ENCODE results near the gene AHRR.
A peak's percentile ranks its signal among the peaks of the same experiment; 100 is the strongest.

AHRR gene

GRCh38 chr5:364497-364896, 43.0 kb downstream of the AHRR start:
- H4K91ac ChIP-seq (ENCODE audit: low read depth, low read length), result no peak overlapping the region
- H3K79me2 ChIP-seq (ENCODE audit: control insufficient read depth, insufficient read depth, low read length, poor library complexity), result no peaks in the 10 kb centered on the region
- no peaks in the 10 kb centered on the region for H3K79me1 ChIP-seq (ENCODE audit: low read length)
- H3K27me3 ChIP-seq (ENCODE audit: insufficient read depth, low read length), result no peaks in the 10 kb centered on the region
- WGBS (ENCODE audit: extremely low coverage, insufficient coverage, insufficient read length), result no CpG with 5 or more reads among the region's 1 CpG
- DNase-seq, result no peak
- no peak overlapping the region for H3K4me2 ChIP-seq (ENCODE audit: low read length)
- H4K12ac ChIP-seq (ENCODE audit: low read depth, low read length), result no peak overlapping the region
- H3K4me1 ChIP-seq (ENCODE audit: control insufficient read depth in 1 of 2, insufficient read depth in 2 of 2, low read length in 2 of 2), result no peaks in the 10 kb centered on the region
- H2BK5ac ChIP-seq (ENCODE audit: low read depth, low read length, poor library complexity), result no peak overlapping the region
- no peak overlapping the region for H4K8ac ChIP-seq (ENCODE audit: low read depth, low read length)
- H3K14ac ChIP-seq (ENCODE audit: low read length), result no peak overlapping the region
- H2BK12ac ChIP-seq (ENCODE audit: low read length), result no peak overlapping the region
- H3K4ac ChIP-seq (ENCODE audit: low read depth, low read length), result no peak overlapping the region
- no peaks in the 10 kb centered on the region for H3K9me3 ChIP-seq (ENCODE audit: insufficient read depth, low read depth, low read length)
- no peaks in the 10 kb centered on the region for H3K36me3 ChIP-seq (ENCODE audit: control insufficient read depth in 1 of 2, insufficient read depth in 2 of 2, low read length in 2 of 2)
- H2AK5ac ChIP-seq (ENCODE audit: low read length), result no peak overlapping the region
- no peak overlapping the region for H2BK120ac ChIP-seq (ENCODE audit: insufficient read depth, low read length, poor library complexity)
- no peak overlapping the region for H3K23ac ChIP-seq (ENCODE audit: low read length)
- no peak overlapping the region for H3K4me3 ChIP-seq (ENCODE audit: low read depth, low read length)
- H3K9ac ChIP-seq (ENCODE audit: low read length), result no peak overlapping the region
- no peak overlapping the region for H2AFZ ChIP-seq (ENCODE audit: insufficient read depth, low read length, poor library complexity)
- H3K18ac ChIP-seq (ENCODE audit: low read length), result no peak overlapping the region
- no peak overlapping the region for H3K27ac ChIP-seq (ENCODE audit: low read depth, low read length)

GRCh38 chr5:366541-367357, 45.2 kb downstream of the AHRR start:
- Histone ChIP-seq H3K4ac (ENCODE audit: low read depth, low read length) (no peak overlapping the region), H2BK12ac (ENCODE audit: low read length) (no peak overlapping the region), H3K23ac (ENCODE audit: low read length) (no peak overlapping the region), H3K4me2 (ENCODE audit: low read length) (no peak overlapping the region), H3K36me3 (ENCODE audit: control insufficient read depth in 1 of 2, insufficient read depth in 2 of 2, low read length in 2 of 2) (no peaks in the 10 kb centered on the region), H2AFZ (ENCODE audit: insufficient read depth, low read length, poor library complexity) (no peak overlapping the region), H4K12ac (ENCODE audit: low read depth, low read length) (no peak overlapping the region), H2BK120ac (ENCODE audit: insufficient read depth, low read length, poor library complexity) (no peak overlapping the region), H3K18ac (ENCODE audit: low read length) (no peak overlapping the region), H3K14ac (ENCODE audit: low read length) (no peak overlapping the region), H3K4me1 (ENCODE audit: control insufficient read depth in 1 of 2, insufficient read depth in 2 of 2, low read length in 2 of 2) (no peaks in the 10 kb centered on the region), H3K9ac (ENCODE audit: low read length) (no peak overlapping the region), H3K27me3 (ENCODE audit: insufficient read depth, low read length) (no peaks in the 10 kb centered on the region), H3K79me1 (ENCODE audit: low read length) (no peaks in the 10 kb centered on the region), H4K91ac (ENCODE audit: low read depth, low read length) (no peak overlapping the region), H3K9me3 (ENCODE audit: insufficient read depth, low read depth, low read length) (no peaks in the 10 kb centered on the region), H3K4me3 (ENCODE audit: low read depth, low read length) (no peak overlapping the region), H2AK5ac (ENCODE audit: low read length) (no peak overlapping the region), H3K79me2 (ENCODE audit: control insufficient read depth, insufficient read depth, low read length, poor library complexity) (no peaks in the 10 kb centered on the region), H3K27ac (ENCODE audit: low read depth, low read length) (no peak overlapping the region), H2BK5ac (ENCODE audit: low read depth, low read length, poor library complexity) (no peak overlapping the region), H4K8ac (ENCODE audit: low read depth, low read length) (no peak overlapping the region)
- DNase-seq, result no peak
- no CpG with 5 or more reads among the region's 18 CpGs for WGBS (ENCODE audit: extremely low coverage, insufficient coverage, insufficient read length)

- H3K14ac ChIP-seq (ENCODE audit: low read length), result no peak overlapping the region
- H3K4me2 ChIP-seq (ENCODE audit: low read length), result no peak overlapping the region
- no peaks in the 10 kb centered on the region for H3K36me3 ChIP-seq (ENCODE audit: control insufficient read depth in 1 of 2, insufficient read depth in 2 of 2, low read length in 2 of 2)
- no peaks in the 10 kb centered on the region for H3K79me1 ChIP-seq (ENCODE audit: low read length)
- H3K4me1 ChIP-seq (ENCODE audit: control insufficient read depth in 1 of 2, insufficient read depth in 2 of 2, low read length in 2 of 2), result no peaks in the 10 kb centered on the region
- H4K8ac ChIP-seq (ENCODE audit: low read depth, low read length), result no peak overlapping the region
- WGBS (ENCODE audit: extremely low coverage, insufficient coverage, insufficient read length), result no CpG with 5 or more reads among the region's 22 CpGs
- no peak overlapping the region for H3K4ac ChIP-seq (ENCODE audit: low read depth, low read length)
- no peak overlapping the region for H3K27ac ChIP-seq (ENCODE audit: low read depth, low read length)
- H2AK5ac ChIP-seq (ENCODE audit: low read length), result no peak overlapping the region
- no peak overlapping the region for H4K12ac ChIP-seq (ENCODE audit: low read depth, low read length)
- no peak overlapping the region for H2BK12ac ChIP-seq (ENCODE audit: low read length)
- no peak overlapping the region for H4K91ac ChIP-seq (ENCODE audit: low read depth, low read length)
- H2BK5ac ChIP-seq (ENCODE audit: low read depth, low read length, poor library complexity), result no peak overlapping the region
- H2AFZ ChIP-seq (ENCODE audit: insufficient read depth, low read length, poor library complexity), result no peak overlapping the region
- no peak overlapping the region for H3K9ac ChIP-seq (ENCODE audit: low read length)
- no peaks in the 10 kb centered on the region for H3K9me3 ChIP-seq (ENCODE audit: insufficient read depth, low read depth, low read length)
- no peak overlapping the region for H3K18ac ChIP-seq (ENCODE audit: low read length)
- H3K4me3 ChIP-seq (ENCODE audit: low read depth, low read length), result no peak overlapping the region
- H3K27me3 ChIP-seq (ENCODE audit: insufficient read depth, low read length), result no peaks in the 10 kb centered on the region
- no peaks in the 10 kb centered on the region for H3K79me2 ChIP-seq (ENCODE audit: control insufficient read depth, insufficient read depth, low read length, poor library complexity)
- no peak overlapping the region for H2BK120ac ChIP-seq (ENCODE audit: insufficient read depth, low read length, poor library complexity)
- DNase-seq, result no peak
- H3K23ac ChIP-seq (ENCODE audit: low read length), result no peak overlapping the region
These were observed 46.0 kb downstream of the AHRR start for GRCh38 chr5:367358-368130.

- Histone ChIP-seq H4K8ac (ENCODE audit: low read depth, low read length) (no peak overlapping the region), H3K18ac (ENCODE audit: low read length) (no peak overlapping the region), H2BK12ac (ENCODE audit: low read length) (no peak overlapping the region), H3K79me2 (ENCODE audit: control insufficient read depth, insufficient read depth, low read length, poor library complexity) (no peaks in the 10 kb centered on the region), H3K23ac (ENCODE audit: low read length) (no peak overlapping the region), H2AK5ac (ENCODE audit: low read length) (no peak overlapping the region), H3K4me1 (ENCODE audit: control insufficient read depth in 1 of 2, insufficient read depth in 2 of 2, low read length in 2 of 2) (peaks cover 0 to 3% of the 10 kb centered on the region in 2 experiments), H3K4ac (ENCODE audit: low read depth, low read length) (no peak overlapping the region), H3K9me3 (ENCODE audit: insufficient read depth, low read depth, low read length) (no peaks in the 10 kb centered on the region), H4K91ac (ENCODE audit: low read depth, low read length) (no peak overlapping the region), H2BK120ac (ENCODE audit: insufficient read depth, low read length, poor library complexity) (no peak overlapping the region), H4K12ac (ENCODE audit: low read depth, low read length) (no peak overlapping the region), H3K79me1 (ENCODE audit: low read length) (no peaks in the 10 kb centered on the region), H3K27me3 (ENCODE audit: insufficient read depth, low read length) (peaks cover 5% of the 10 kb centered on the region), H2AFZ (ENCODE audit: insufficient read depth, low read length, poor library complexity) (no peak overlapping the region), H3K9ac (ENCODE audit: low read length) (no peak overlapping the region), H3K4me2 (ENCODE audit: low read length) (no peak overlapping the region), H3K27ac (ENCODE audit: low read depth, low read length) (no peak overlapping the region), H3K14ac (ENCODE audit: low read length) (no peak overlapping the region), H2BK5ac (ENCODE audit: low read depth, low read length, poor library complexity) (no peak overlapping the region), H3K36me3 (ENCODE audit: control insufficient read depth in 1 of 2, insufficient read depth in 2 of 2, low read length in 2 of 2) (no peaks in the 10 kb centered on the region), H3K4me3 (ENCODE audit: low read depth, low read length) (no peak overlapping the region)
- no CpG with 5 or more reads among the region's 26 CpGs for WGBS (ENCODE audit: extremely low coverage, insufficient coverage, insufficient read length)
- DNase-seq, result peak in 1 of 2 donors; percentile 44
These were observed 46.9 kb downstream of the AHRR start for GRCh38 chr5:368183-369084.
